Effector memory CD4-positive, alpha-beta T cell (primary cell): ENCODE results near the gene VAPA.

Source experiments
- DNase-seq, 3 donors: peaks; one replicate each; pipeline ENCODE4 v3.0.0-alpha.2; 2020
- H3K27ac ChIP-seq: 2 replicates; pipeline ENCODE4 v1.7.0; 2013; ENCODE audit warnings: mild to moderate bottlenecking, low read length, moderate library complexity; ENCODE audit not compliant: insufficient read depth, poor library complexity, severe bottlenecking
- H3K27me3 ChIP-seq: replicated peaks from 2 replicates; pipeline ENCODE4 v1.7.0; 2013; ENCODE audit warnings: mild to moderate bottlenecking, low read length; ENCODE audit not compliant: insufficient read depth, control insufficient read depth, poor library complexity, severe bottlenecking
- H3K36me3 ChIP-seq: 2 replicates; pipeline ENCODE4 v1.7.0; 2013; ENCODE audit warnings: mild to moderate bottlenecking, low read length, moderate library complexity; ENCODE audit not compliant: control insufficient read depth, insufficient read depth
- H3K4me1 ChIP-seq: 2 replicates; pipeline ENCODE4 v1.7.0; 2013; ENCODE audit warnings: low read length, mild to moderate bottlenecking; ENCODE audit not compliant: control insufficient read depth, insufficient read depth, poor library complexity, severe bottlenecking
- H3K4me3 ChIP-seq: 2 replicates; pipeline ENCODE4 v1.7.0; 2013; ENCODE audit warnings: low read length, low read depth, mild to moderate bottlenecking; ENCODE audit not compliant: insufficient read depth, poor library complexity, severe bottlenecking
- H3K9me3 ChIP-seq: 2 replicates; pipeline ENCODE4 v1.7.0; 2013; ENCODE audit warnings: mild to moderate bottlenecking, low read length, moderate library complexity; ENCODE audit not compliant: control insufficient read depth

The VAPA gene

GRCh38 chr18:9949861-9950260 is 36.0 kb downstream of the VAPA start:
- Histone ChIP-seq H3K9me3 (no peaks in the 10 kb centered on the region), H3K4me3 (no peak overlapping the region), H3K4me1 (no peaks in the 10 kb centered on the region), H3K27me3 (no peaks in the 10 kb centered on the region), H3K27ac (no peak overlapping the region), H3K36me3 (peaks cover 53% of the 10 kb centered on the region)
- DNase-seq, result no peak

- Histone ChIP-seq H3K9me3 (no peaks in the 10 kb centered on the region), H3K36me3 (peaks cover 58% of the 10 kb centered on the region), H3K4me1 (no peaks in the 10 kb centered on the region), H3K4me3 (no peak overlapping the region), H3K27ac (no peak overlapping the region), H3K27me3 (no peaks in the 10 kb centered on the region)
- no peak for DNase-seq
Observed at GRCh38 chr18:9950289-9951016, 36.6 kb downstream of the VAPA start.

- DNase-seq, result no peak
- no peaks in the 10 kb centered on the region for H3K4me1 ChIP-seq
- H3K27me3 ChIP-seq, result no peaks in the 10 kb centered on the region
- H3K27ac ChIP-seq, result no peak overlapping the region
- peaks cover 56% of the 10 kb centered on the region for H3K36me3 ChIP-seq
- no peaks in the 10 kb centered on the region for H3K9me3 ChIP-seq
- H3K4me3 ChIP-seq, result no peak overlapping the region
Observed at GRCh38 chr18:9951022-9951859, 37.4 kb downstream of the VAPA start.

GRCh38 chr18:9952633-9953416 is 39.0 kb downstream of the VAPA start:
- peaks cover 41% of the 10 kb centered on the region for H3K36me3 ChIP-seq
- no peak for DNase-seq
- no peaks in the 10 kb centered on the region for H3K9me3 ChIP-seq
- H3K27me3 ChIP-seq, result no peaks in the 10 kb centered on the region
- no peak overlapping the region for H3K27ac ChIP-seq
- no peak overlapping the region for H3K4me3 ChIP-seq
- no peaks in the 10 kb centered on the region for H3K4me1 ChIP-seq

GRCh38 chr18:9958861-9959399 is 45.1 kb downstream of the VAPA start:
- Histone ChIP-seq H3K27me3 (no peaks in the 10 kb centered on the region), H3K4me3 (no peak overlapping the region), H3K9me3 (no peaks in the 10 kb centered on the region), H3K4me1 (no peaks in the 10 kb centered on the region), H3K27ac (no peak overlapping the region), H3K36me3 (peaks cover 12% of the 10 kb centered on the region)
- no peak for DNase-seq

- Histone ChIP-seq H3K9me3 (no peaks in the 10 kb centered on the region), H3K27ac (no peak overlapping the region), H3K4me3 (no peak overlapping the region), H3K36me3 (peaks cover 8% of the 10 kb centered on the region), H3K4me1 (no peaks in the 10 kb centered on the region), H3K27me3 (no peaks in the 10 kb centered on the region)
- DNase-seq, result no peak
Observed at GRCh38 chr18:9959564-9959963, 45.7 kb downstream of the VAPA start.

- Histone ChIP-seq H3K4me3 (no peak overlapping the region), H3K4me1 (no peaks in the 10 kb centered on the region), H3K27me3 (no peaks in the 10 kb centered on the region), H3K27ac (no peak overlapping the region), H3K36me3 (no peaks in the 10 kb centered on the region), H3K9me3 (no peaks in the 10 kb centered on the region)
- no peak for DNase-seq
Observed at GRCh38 chr18:9960258-9960904, 46.6 kb downstream of the VAPA start.

GRCh38 chr18:9961041-9961440 is 47.2 kb downstream of the VAPA start:
- Histone ChIP-seq H3K36me3 (no peaks in the 10 kb centered on the region), H3K27ac (no peak overlapping the region), H3K4me1 (peaks cover under 1% of the 10 kb centered on the region), H3K27me3 (no peaks in the 10 kb centered on the region), H3K4me3 (no peak overlapping the region), H3K9me3 (no peaks in the 10 kb centered on the region)
- DNase-seq, result no peak

- Histone ChIP-seq H3K27ac (no peak overlapping the region), H3K4me3 (no peak overlapping the region), H3K36me3 (no peaks in the 10 kb centered on the region), H3K4me1 (peaks cover 5% of the 10 kb centered on the region), H3K9me3 (no peaks in the 10 kb centered on the region), H3K27me3 (peaks cover 13% of the 10 kb centered on the region)
- no peak for DNase-seq
Observed at GRCh38 chr18:9965711-9966624, 52.2 kb downstream of the VAPA start.
